ENCODE data around the gene FRRS1L.

FRRS1L gene, protein sequence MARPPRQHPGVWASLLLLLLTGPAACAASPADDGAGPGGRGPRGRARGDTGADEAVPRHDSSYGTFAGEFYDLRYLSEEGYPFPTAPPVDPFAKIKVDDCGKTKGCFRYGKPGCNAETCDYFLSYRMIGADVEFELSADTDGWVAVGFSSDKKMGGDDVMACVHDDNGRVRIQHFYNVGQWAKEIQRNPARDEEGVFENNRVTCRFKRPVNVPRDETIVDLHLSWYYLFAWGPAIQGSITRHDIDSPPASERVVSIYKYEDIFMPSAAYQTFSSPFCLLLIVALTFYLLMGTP

GRCh38 chr9:109166771-109167601 lies at the start of gene FRRS1L:
TSS of gene FRRS1L (minus strand) at chr9:109167249. CDS start at chr9:109167138, 111 bp downstream.
- DNase-seq, result no peak

GRCh38 chr9:109214414-109214813 lies 47.4 kb upstream of the FRRS1L start:
- DNase-seq, result no peak

DNA sequence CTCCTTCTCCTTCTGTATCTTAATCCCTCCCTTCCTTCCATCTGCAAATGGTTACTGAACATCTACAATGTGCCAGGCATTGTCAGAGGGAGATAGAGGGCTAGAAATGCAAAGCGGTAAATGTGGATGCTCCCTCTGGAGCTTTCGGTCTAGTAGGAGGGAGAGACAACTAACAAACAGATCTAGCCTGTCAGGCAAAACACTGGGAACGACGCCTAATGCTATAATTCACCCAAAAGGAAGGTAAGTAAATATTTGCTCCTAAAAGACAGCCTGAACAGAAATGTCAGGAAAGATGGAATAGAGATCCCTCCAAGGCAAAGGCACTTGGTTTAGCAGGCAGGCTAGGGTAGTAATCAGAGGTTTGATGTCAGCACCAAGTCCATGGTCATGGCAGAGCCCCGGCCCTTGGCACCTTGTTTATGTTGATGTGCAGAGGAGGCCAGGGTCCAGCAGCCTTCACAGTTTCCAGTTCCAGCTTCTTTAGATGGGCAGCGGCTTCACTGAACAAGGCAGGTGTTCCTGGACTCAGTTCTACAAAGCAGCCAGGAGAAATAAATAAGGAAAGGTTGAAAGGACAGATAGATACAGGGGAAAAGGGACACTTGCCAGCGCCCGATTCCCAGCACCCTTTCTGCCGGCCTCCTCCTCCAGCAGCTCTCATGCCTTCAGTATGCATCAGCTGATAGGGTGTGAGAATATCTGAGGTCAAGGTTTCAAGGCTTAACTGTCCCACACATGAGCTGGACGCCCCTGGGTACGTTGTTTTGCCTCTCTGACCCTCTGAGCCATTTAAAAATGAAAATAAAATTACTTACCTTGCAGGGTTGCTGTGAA lies 46.5 kb upstream of the FRRS1L start:
- no peak for DNase-seq

DNA sequence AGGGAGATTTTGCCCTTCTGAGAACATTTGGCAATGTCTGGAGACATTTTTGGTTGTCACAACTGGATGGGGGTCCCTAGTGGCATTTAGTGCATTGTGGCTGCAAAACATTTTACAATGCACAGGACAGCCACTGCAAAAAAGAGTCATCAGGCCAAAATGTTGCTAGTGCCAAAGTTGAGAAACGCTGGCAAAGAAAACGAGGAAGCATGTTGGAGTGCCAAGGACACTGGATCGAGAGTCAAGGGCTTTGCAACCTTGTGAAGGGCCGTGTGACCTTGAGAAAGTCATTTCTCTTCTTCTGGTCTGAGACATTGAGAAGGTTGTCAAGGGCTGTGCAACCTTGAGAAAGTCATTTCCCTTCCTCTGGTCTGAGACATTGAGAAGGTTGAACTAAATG lies 45.7 kb upstream of the FRRS1L start:
- no peak for DNase-seq

- DNase-seq, result no peak
These were observed 39.6 kb upstream of the FRRS1L start for GRCh38 chr9:109206670-109207069.

- no peak for DNase-seq
These were observed 38.5 kb upstream of the FRRS1L start for GRCh38 chr9:109205526-109205925.

GRCh38 chr9:109203761-109204360 lies 36.8 kb upstream of the FRRS1L start:
- no peak for DNase-seq

DNA sequence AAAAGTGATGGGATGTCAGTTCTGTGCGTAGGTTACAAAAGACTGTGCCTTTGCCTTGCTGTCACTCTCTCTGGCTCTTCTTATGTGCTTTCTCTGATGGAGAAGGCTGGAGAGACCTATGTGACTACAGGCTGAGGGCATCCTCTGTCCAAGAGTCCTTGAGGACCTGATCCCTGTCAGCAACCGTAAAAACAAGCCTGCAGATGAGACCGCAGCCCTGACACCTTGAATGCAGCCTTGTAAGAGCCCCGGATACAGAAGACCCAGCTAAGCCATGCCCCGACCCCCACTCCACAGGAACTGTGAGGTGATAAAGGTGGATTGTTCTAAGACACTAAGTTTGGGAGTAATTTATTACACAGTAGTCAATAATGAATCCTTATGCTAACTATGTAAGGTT lies 32.6 kb upstream of the FRRS1L start:
- DNase-seq, result no peak

GRCh38 chr9:109198736-109199382 lies 31.8 kb upstream of the FRRS1L start:
- DNase-seq, result no peak

DNA sequence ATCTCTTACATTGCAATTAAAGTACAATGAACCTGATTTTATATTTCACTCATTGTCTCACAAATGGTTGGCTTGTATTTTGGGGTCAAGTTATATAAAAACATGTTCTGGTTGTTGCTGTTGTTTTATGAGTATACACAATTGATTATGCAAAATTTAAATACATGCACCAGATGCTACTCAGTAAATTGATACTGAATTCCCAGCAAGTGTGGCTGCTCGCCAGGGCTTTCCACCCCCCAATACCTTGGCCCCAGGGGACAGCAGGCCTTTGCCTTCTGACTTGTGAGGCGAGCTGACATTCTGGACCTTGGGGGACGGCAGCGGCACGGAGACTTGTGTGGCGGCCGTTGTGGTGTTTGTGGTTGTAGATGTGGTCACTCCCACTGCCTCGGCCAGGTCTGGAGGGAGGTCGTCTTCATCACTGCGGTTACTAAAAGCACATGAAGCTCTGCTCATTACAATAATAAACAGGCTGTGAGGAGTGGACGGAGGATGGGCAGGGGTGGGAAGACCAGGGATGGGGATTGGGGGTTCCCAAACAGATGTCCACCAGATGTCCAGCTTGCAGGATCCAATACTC lies 27.0 kb upstream of the FRRS1L start:
- DNase-seq, result no peak

GRCh38 chr9:109192732-109193361 lies 25.8 kb upstream of the FRRS1L start:
- no peak for DNase-seq

DNA sequence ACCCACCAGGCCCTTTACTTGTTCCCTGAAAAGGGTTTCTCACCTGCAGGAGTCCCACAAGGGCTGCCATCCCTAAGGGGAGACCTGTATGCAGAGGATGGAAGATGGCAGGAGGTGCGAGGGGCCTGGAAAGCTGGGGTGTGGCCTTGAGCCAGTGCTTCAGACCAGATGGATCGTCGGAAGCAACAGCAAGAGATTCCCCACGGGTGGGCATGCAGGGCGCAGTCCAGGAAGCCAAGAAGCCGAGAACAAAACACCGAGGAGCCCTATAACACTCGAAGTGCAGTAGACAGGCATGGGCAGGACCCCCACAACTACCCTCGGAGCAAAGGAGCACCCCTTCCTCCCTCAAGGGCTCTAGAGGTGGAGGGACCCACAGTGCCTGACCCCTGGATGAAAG lies 24.7 kb upstream of the FRRS1L start:
- DNase-seq, result no peak

- DNase-seq, result no peak
These were observed 23.1 kb upstream of the FRRS1L start for GRCh38 chr9:109190151-109190550.

DNA sequence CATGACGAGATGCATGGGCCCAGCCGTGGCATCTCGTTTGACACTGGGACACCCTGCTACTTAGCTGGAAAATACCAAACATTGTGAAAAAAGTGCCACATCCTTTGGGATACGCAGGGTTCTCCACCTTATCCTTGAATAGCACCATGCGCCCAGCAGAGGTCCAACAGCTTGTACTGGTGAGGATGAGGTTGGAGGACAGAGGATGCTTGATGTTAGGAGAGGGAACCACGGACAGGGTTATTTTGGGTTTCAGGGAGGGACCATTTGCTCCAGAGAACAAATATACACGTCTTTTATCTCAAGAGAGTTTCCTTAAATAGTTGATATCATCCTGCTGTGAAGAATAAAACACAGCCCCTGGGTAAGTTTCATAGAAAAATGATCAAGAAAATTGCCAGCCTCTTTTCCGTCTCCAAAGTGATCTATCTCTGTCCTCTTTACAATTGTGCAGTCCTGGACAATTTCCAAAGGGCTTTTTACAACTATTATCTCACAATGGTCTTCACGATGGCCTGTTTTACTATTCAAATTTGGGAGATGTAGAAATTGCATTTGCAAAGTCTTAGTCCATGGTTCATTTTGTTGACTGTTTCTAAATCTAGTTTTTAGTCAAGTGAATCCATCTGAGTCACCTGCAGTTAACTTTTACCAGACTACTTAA lies 19.9 kb upstream of the FRRS1L start:
- DNase-seq, result no peak

GRCh38 chr9:109182940-109183798 lies 16.1 kb upstream of the FRRS1L start:
- DNase-seq, result no peak

DNA sequence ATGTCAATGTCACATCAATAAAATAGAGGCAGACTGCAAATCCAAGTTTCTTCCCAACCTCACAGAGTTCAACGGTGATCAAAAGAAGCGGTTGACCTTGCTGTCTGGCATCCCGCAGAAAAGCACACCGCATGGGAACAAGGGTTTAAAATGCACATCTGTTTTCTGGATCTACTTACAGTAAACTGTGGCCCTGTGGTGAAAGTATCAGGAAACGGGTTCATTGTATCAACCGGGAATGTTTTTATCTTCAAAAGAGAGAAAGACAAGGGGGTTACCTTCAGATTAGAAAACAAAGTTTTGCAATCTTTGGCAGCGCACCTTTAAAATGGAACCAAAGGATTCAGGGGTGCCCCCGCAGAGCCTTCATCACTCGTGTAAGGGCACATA lies 15.5 kb upstream of the FRRS1L start:
- DNase-seq, result no peak

GRCh38 chr9:109181284-109181683 lies 14.2 kb upstream of the FRRS1L start:
- DNase-seq, result no peak

- DNase-seq, result no peak
These were observed 12.9 kb upstream of the FRRS1L start for GRCh38 chr9:109179801-109180523.

GRCh38 chr9:109176963-109177362 lies 9.9 kb upstream of the FRRS1L start:
- no peak for DNase-seq
